IPS-20b (cell line): ENCODE results near the gene CAV1.

Experiments used
- H3K27ac ChIP-seq: one replicate; pipeline ENCODE4 v1.5.1; 2013; ENCODE audit warnings: low read length
- H3K27me3 ChIP-seq: 2 replicates; pipeline ENCODE4 v1.6.1; 2013; ENCODE audit warnings: mild to moderate bottlenecking, low read length, inconsistent platforms; ENCODE audit not compliant: insufficient read depth
- H3K36me3 ChIP-seq: 2 replicates; pipeline ENCODE4 v1.6.1; 2013; ENCODE audit warnings: low read depth, mild to moderate bottlenecking, inconsistent platforms, low read length, moderate library complexity; ENCODE audit not compliant: insufficient read depth
- H3K4me1 ChIP-seq: 2 replicates; pipeline ENCODE4 v1.6.1; 2013; ENCODE audit warnings: mild to moderate bottlenecking, control low read depth, inconsistent platforms, low read length, moderate library complexity; ENCODE audit not compliant: insufficient read depth
- H3K4me3 ChIP-seq: 2 replicates; pipeline ENCODE4 v1.5.1; 2013; ENCODE audit warnings: mild to moderate bottlenecking, low read length, inconsistent platforms
- H3K9ac ChIP-seq: 2 replicates; pipeline ENCODE4 v1.6.1; 2013; ENCODE audit warnings: low read depth, mild to moderate bottlenecking, inconsistent platforms, low read length, moderate library complexity
- H3K9me3 ChIP-seq: 2 replicates; pipeline ENCODE4 v1.6.1; 2013; ENCODE audit warnings: mild to moderate bottlenecking, low read depth, low read length, inconsistent platforms; ENCODE audit not compliant: insufficient read depth

CAV1 gene

GRCh38 chr7:116539879-116540278, 15.0 kb downstream of the CAV1 start:
- no peak overlapping the region for H3K9ac ChIP-seq
- no peaks in the 10 kb centered on the region for H3K27me3 ChIP-seq
- no peak overlapping the region for H3K27ac ChIP-seq
- H3K9me3 ChIP-seq, result no peaks in the 10 kb centered on the region
- no peaks in the 10 kb centered on the region for H3K36me3 ChIP-seq
- H3K4me1 ChIP-seq, result no peaks in the 10 kb centered on the region; the same call in 1 of the 2 replicates
- no peak overlapping the region for H3K4me3 ChIP-seq

GRCh38 chr7:116540743-116541142, 15.9 kb downstream of the CAV1 start:
- Histone ChIP-seq H3K4me3 (no peak overlapping the region), H3K27ac (no peak overlapping the region), H3K36me3 (no peaks in the 10 kb centered on the region), H3K9ac (no peak overlapping the region), H3K4me1 (no peaks in the 10 kb centered on the region; the same call in 1 of the 2 replicates), H3K9me3 (no peaks in the 10 kb centered on the region), H3K27me3 (no peaks in the 10 kb centered on the region)

- Histone ChIP-seq H3K4me1 (no peaks in the 10 kb centered on the region; the same call in 1 of the 2 replicates), H3K27ac (no peak overlapping the region), H3K9me3 (no peaks in the 10 kb centered on the region), H3K36me3 (no peaks in the 10 kb centered on the region), H3K9ac (no peak overlapping the region), H3K4me3 (no peak overlapping the region), H3K27me3 (no peaks in the 10 kb centered on the region)
Observed at GRCh38 chr7:116541951-116542350, 17.1 kb downstream of the CAV1 start.

GRCh38 chr7:116542618-116543017, 17.8 kb downstream of the CAV1 start:
- H3K4me1 ChIP-seq, result no peaks in the 10 kb centered on the region; the same call in 1 of the 2 replicates
- no peaks in the 10 kb centered on the region for H3K27me3 ChIP-seq
- no peak overlapping the region for H3K9ac ChIP-seq
- no peaks in the 10 kb centered on the region for H3K9me3 ChIP-seq
- H3K36me3 ChIP-seq, result no peaks in the 10 kb centered on the region
- no peak overlapping the region for H3K27ac ChIP-seq
- H3K4me3 ChIP-seq, result no peak overlapping the region

- no peaks in the 10 kb centered on the region; the same call in 1 of the 2 replicates for H3K4me1 ChIP-seq
- no peaks in the 10 kb centered on the region for H3K9me3 ChIP-seq
- no peaks in the 10 kb centered on the region for H3K36me3 ChIP-seq
- H3K27ac ChIP-seq, result no peak overlapping the region
- no peak overlapping the region for H3K4me3 ChIP-seq
- H3K9ac ChIP-seq, result no peak overlapping the region
- H3K27me3 ChIP-seq, result no peaks in the 10 kb centered on the region
Observed at GRCh38 chr7:116543664-116544063, 18.8 kb downstream of the CAV1 start.

GRCh38 chr7:116544487-116544886, 19.7 kb downstream of the CAV1 start:
- H3K27ac ChIP-seq, result no peak overlapping the region
- no peaks in the 10 kb centered on the region for H3K36me3 ChIP-seq
- H3K4me3 ChIP-seq, result no peak overlapping the region
- no peaks in the 10 kb centered on the region for H3K9me3 ChIP-seq
- no peaks in the 10 kb centered on the region; the same call in 1 of the 2 replicates for H3K4me1 ChIP-seq
- no peaks in the 10 kb centered on the region for H3K27me3 ChIP-seq
- H3K9ac ChIP-seq, result no peak overlapping the region

GRCh38 chr7:116545411-116545993, 20.7 kb downstream of the CAV1 start:
- H3K4me3 ChIP-seq, result no peak overlapping the region
- H3K27me3 ChIP-seq, result no peaks in the 10 kb centered on the region
- no peak overlapping the region for H3K9ac ChIP-seq
- no peaks in the 10 kb centered on the region for H3K9me3 ChIP-seq
- H3K36me3 ChIP-seq, result no peaks in the 10 kb centered on the region
- H3K27ac ChIP-seq, result no peak overlapping the region
- H3K4me1 ChIP-seq, result no peaks in the 10 kb centered on the region; the same call in 1 of the 2 replicates

GRCh38 chr7:116546054-116546453, 21.2 kb downstream of the CAV1 start:
- Histone ChIP-seq H3K4me1 (no peaks in the 10 kb centered on the region; the same call in 1 of the 2 replicates), H3K27ac (no peak overlapping the region), H3K4me3 (no peak overlapping the region), H3K9ac (no peak overlapping the region), H3K27me3 (no peaks in the 10 kb centered on the region), H3K36me3 (no peaks in the 10 kb centered on the region), H3K9me3 (no peaks in the 10 kb centered on the region)

- no peaks in the 10 kb centered on the region for H3K27me3 ChIP-seq
- H3K36me3 ChIP-seq, result no peaks in the 10 kb centered on the region
- H3K9me3 ChIP-seq, result no peaks in the 10 kb centered on the region
- H3K4me3 ChIP-seq, result no peak overlapping the region
- no peaks in the 10 kb centered on the region; the same call in 1 of the 2 replicates for H3K4me1 ChIP-seq
- H3K27ac ChIP-seq, result no peak overlapping the region
- no peak overlapping the region for H3K9ac ChIP-seq
Observed at GRCh38 chr7:116546916-116547315, 22.1 kb downstream of the CAV1 start.

GRCh38 chr7:116547347-116547746, 22.5 kb downstream of the CAV1 start:
- Histone ChIP-seq H3K4me3 (no peak overlapping the region), H3K27me3 (no peaks in the 10 kb centered on the region), H3K9me3 (no peaks in the 10 kb centered on the region), H3K4me1 (no peaks in the 10 kb centered on the region), H3K9ac (no peak overlapping the region), H3K27ac (no peak overlapping the region), H3K36me3 (no peaks in the 10 kb centered on the region)

GRCh38 chr7:116548506-116548905, 23.7 kb downstream of the CAV1 start:
- Histone ChIP-seq H3K9me3 (no peaks in the 10 kb centered on the region), H3K9ac (no peak overlapping the region), H3K27me3 (no peaks in the 10 kb centered on the region), H3K27ac (no peak overlapping the region), H3K4me1 (no peaks in the 10 kb centered on the region), H3K4me3 (no peak overlapping the region), H3K36me3 (no peaks in the 10 kb centered on the region)

GRCh38 chr7:116549370-116549769, 24.5 kb downstream of the CAV1 start:
- H3K27me3 ChIP-seq, result no peaks in the 10 kb centered on the region
- H3K9ac ChIP-seq, result no peak overlapping the region
- no peaks in the 10 kb centered on the region for H3K4me1 ChIP-seq
- H3K27ac ChIP-seq, result no peak overlapping the region
- H3K9me3 ChIP-seq, result no peaks in the 10 kb centered on the region
- H3K4me3 ChIP-seq, result no peak overlapping the region
- H3K36me3 ChIP-seq, result no peaks in the 10 kb centered on the region
